ENCODE measurements around the gene LHFPL4.
"Not testable (repeated sequence)": the region's sequence is repeated elsewhere in the genome, so short reads cannot be mapped to it uniquely, and the experiment has no call there.

LHFPL4 gene

DNA sequence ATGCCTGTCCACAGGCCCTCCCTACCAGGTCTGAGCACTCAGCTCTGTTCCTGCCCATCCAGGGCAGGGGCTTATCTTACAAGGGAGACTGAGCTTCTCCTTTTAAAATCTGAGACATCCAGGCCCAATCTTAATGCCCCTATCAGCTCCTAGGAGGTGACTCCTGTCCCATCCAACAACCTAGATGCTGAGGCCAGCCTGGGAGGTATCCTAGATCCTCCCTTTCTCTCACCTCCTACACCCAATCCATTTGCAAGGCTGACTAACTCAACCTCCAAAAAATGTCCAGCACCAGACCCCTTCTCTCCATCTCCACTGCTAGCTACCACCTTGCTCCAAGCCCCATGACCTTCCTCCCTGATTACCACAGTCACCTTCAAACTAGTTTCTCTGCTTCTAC is 17.4 kb downstream of the LHFPL4 start:
- no peak for DNase-seq (ENCODE audit: low spot score)

DNA sequence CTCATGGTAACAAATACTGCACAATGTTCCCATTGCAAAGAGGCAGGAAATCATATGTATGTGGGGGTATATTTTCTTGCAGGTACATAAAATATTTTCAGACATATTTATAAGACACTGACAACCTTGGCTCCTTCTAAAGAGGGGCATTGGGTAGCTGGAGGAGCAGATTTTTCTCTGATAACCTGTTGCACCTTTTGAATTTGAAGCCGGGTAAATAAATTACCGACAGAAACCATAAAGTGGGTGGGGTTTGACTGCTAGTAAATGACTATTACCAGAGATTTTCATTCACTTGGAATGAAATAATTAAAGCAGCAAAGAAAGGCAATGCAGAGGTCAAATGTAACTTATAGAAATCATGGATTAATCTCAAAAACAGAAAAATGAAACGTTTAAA is 19.2 kb downstream of the LHFPL4 start:
- no peak for DNase-seq (ENCODE audit: low spot score)

DNA sequence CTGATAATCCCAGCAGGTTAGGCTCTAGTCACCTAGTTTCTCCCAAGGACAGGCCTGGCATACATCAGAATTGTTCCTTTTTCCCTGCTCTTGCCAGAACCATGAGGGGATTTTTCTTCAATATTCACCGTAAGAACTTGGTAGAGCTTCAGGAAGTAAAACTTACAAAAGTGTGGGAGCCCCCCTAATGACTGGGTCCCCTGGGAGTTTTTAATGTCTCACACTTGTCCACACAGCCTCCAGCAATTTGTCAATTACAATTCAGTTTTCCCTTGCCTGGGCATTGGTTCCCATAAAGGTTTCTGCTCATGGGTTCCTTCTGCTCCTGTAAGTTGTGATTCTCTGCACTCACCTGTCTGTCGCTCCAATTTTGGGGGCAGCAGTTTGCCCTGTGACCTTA is 28.5 kb downstream of the LHFPL4 start:
- no peak for DNase-seq (ENCODE audit: low spot score)

GRCh38 chr3:9514956-9515355 is 38.7 kb downstream of the LHFPL4 start:
- no peak for DNase-seq (ENCODE audit: low spot score)

DNA sequence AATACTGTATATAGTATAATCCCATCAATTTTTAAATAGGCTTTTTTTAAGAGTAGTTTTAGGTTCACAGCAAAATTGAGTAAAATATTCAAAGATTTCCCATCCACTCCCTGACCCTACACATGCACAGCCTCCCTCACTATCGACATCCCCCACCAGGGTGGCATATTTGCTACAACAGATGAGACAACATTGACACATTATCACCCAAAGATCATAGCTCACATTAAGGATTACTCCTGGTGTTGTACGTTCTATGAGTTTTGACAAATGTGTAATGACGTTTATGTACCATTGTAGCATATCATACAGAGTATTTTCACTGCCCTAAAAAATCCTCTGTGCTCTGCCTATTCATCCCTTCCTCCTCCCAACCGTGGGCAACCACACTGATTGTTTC is 39.3 kb downstream of the LHFPL4 start:
- no peak for DNase-seq (ENCODE audit: low spot score)

GRCh38 chr3:9512456-9513045 is 41.1 kb downstream of the LHFPL4 start:
- DNase-seq (ENCODE audit: low spot score) = no peak

DNA sequence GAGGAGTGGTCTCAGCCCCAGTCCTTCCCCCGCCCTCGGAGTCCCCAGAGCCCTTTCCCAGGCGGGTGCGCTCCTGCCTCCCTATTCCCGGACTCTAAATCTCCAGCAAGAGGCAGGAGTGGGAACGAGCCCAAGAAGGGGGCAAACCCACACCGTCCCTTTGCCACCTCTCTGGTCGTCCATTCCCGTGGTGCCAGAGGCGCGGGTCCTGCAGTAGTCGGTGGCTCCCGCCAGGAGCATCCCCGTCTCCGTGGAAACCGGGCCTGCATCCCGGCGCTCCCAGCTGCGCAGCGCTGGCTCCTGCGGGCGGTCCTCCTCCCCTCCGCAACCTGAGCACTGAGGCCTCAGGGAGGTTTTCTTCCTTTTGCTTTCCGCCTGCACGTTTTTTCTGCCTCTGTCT is 44.8 kb downstream of the LHFPL4 start:
- no peak for DNase-seq (ENCODE audit: low spot score)

DNA sequence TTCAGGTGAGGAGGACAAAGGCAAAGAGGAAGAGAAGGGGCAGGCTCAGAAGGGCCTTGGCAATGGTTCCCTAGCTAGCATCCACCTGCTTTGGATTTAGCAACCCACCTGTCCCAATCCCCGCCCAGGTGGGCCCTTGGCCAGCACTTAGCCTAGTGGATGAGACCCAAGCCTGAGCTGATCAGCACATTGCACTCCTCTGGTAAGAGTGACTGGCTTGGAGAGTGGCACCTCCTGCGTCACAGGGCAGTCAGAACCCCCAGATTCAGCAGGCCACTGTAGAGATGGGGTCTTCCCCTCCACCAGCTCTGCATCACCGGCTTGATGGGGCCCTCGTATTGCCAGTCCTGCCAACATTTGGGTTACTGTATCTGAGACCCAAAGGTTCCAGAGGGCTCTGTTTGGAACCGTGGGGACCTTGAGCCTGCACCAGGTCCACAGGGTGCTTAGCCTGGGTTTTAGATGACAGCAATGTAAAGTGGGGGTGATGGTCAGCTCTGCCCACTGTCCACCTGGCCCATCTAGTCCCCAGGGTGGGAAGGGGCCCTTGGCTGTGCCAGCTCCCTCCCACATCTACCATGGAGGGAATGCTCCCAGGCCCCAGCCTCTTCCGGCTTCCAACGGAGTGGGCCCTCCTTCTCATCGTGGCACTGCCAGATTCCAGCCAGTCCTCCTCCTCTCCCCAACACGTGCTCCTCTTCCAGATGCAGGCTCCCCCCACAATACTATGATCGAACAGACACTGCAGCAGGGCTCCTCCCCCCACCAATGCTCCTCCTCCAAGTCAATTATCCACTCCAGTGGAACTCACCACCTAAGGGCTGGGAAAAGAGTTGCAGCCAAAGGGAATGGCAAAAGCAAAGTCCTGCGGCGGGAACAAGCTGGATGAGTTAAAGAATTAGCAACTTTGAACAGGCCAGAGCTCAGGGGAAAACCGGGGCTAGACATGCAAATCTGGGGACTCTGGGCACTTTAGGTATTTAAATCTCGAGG is 45.7 kb downstream of the LHFPL4 start:
- no peak for DNase-seq (ENCODE audit: low spot score)

DNA sequence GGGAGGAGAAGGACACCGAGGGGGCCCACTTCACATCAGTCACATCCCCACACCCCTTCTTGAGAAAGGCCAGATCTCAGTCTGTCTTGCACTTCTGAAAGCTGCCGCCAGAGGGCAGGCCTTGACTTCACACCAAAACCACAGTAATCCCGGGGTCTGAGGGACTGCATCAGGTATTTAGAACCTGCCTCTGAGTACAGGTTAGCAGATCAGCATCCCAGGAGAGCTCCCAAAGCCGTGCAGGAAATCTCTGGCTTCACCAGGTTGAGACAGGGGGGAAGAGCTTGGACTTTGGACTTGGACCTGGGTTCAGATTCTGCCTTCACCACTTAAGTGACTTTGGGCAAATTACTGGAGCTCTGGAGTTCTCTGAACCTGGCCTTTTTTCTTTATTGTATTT is 50.3 kb downstream of the LHFPL4 start:
- DNase-seq (ENCODE audit: low spot score) = peak; percentile 70

DNA sequence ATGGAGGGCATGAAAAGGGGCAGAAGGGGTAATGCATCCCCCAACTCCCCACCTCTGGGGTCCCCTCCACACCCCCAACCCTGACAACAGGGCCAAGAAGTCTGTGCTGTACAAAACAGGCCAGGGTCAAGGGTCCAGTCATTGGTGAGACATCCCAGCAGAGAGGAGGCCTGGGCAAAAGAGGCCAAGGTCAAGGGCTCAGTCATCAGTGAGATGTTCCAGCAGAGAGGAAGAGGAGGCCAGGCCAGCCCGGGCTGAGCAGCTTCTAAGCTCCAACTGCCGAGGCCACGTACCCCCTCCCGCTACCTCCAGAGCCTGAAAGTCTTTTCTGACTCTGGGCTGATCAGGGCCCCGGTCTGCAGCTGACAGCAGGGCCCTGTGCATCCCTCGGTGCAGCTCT is 52.4 kb downstream of the LHFPL4 start:
- DNase-seq (ENCODE audit: low spot score) = no peak

DNA sequence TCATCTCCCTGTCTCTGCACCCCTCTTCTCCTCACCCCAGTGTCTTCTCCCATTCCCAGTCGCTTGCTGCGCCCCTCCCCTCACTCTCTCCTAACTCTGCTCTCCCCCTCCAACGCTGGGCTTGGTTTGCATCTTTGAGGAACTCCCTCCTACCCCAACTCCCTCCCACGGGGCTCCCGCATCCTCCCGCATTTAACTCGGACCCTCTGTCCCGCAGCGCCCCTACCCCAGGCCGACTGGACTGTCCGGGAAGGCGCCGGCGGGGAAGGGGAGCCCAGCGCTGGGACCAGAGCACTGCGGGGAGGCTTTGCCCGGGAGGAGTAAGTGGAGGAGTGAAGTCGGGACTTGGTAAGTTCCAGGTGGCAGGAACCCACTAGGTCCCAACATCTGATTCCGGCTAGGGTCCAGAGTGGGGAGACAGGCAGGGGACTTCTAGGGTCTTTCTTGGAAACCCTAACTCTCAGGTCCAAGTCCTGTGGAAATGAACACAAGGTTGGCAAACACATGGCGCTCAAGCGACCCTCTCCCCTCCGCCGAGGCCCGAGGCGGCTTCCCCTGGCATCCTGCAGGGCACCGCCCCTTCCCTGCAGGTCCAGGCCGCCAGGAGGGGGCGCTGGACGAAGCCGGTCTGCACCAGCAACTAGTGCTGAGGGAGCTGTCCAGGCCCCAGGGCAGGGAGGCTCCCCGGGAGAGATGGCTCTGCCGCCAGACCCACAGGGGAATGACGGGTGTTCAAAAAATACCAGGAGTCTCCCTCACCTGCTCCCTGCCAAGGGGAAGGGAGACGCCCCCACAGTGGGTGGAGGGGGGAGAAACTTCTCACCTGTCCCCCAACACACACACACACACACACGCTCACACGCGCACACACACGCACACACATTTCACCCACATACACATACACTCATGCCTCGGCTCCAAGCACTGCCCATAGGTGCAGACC is 53.2 kb downstream of the LHFPL4 start:
- peak; percentile 91 for DNase-seq (ENCODE audit: low spot score)

DNA sequence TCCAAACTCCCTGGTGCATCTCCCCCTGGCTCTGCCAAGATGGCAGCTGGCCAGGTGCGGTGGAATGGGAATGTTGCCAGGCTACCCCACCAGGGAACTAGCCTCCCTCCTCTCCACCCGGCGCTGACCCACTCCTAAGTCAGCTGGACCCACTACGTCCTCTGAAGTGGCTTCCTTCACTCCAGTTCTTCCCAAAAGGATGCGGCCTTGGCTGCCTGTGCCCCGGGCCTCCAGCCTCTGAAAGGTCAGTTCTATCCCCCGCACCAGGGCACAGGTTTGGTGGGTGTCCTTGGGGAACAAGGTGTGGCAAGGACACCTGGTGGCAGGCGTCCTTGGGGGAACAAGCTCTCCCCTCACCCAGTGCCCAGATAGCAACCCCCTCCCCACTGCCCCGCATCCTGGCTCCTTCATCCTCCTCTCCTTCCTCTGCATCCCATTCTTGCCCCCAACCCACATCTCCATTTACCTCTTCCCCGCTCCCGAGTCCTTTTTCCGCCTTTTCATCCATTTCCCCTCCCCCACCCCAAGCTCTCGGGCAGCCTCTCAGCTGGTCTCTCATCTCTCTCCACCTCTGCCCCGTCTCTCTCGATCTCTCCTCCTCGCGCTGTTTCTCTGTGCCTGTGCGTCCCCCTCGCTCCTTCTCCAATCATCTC is 54.0 kb downstream of the LHFPL4 start:
- no peak for DNase-seq (ENCODE audit: low spot score)

- DNase-seq (ENCODE audit: low spot score) = no peak
Observed at GRCh38 chr3:9498781-9499180, 54.8 kb downstream of the LHFPL4 start.

- DNase-seq (ENCODE audit: low spot score) = no peak
Observed at GRCh38 chr3:9497821-9498565, 55.6 kb downstream of the LHFPL4 start.

DNA sequence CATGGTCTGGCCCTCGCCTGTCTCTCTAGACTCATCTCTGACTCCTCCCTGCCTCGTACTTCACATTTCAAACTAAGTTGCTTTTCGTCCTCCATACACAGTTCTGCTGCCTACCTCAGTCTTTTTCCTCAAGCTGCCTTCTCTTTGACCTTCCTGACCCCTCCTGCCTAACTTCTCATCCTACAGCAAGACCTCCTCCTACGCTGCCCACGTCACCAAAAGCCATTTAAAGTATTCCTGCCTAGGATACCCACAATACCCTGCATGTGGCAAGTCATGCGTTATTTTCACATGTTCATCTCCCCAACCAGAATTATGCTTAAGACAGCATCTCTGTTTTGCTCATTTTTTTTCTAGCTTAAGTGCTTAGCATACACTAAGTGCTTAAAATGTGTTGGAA is 56.7 kb downstream of the LHFPL4 start:
- DNase-seq (ENCODE audit: low spot score) = no peak

GRCh38 chr3:9494036-9494435 is 59.6 kb downstream of the LHFPL4 start:
- DNase-seq (ENCODE audit: low spot score) = not testable (repeated sequence)

DNA sequence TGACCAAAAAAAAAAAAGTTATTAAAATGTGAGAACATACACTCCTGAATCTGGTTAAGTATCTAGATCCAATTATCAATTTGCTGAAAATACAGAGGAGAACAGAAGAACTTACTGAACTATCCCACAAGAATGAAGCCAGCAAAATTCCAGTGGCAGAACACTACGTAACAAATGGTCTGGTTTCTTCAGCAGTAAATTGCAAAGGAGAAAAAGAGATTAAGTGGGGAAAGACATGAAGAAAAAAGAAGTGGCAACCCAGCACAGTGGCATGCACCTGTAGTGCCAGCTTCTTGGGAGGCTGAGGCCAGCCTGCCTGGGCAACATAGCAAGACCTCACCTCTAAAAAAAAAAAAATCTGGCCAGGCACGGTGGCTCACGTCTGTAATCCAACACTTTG is 62.1 kb downstream of the LHFPL4 start:
- DNase-seq (ENCODE audit: low spot score) = no peak

- no peak for DNase-seq (ENCODE audit: low spot score)
Observed at GRCh38 chr3:9485248-9485647, 68.4 kb downstream of the LHFPL4 start.

DNA sequence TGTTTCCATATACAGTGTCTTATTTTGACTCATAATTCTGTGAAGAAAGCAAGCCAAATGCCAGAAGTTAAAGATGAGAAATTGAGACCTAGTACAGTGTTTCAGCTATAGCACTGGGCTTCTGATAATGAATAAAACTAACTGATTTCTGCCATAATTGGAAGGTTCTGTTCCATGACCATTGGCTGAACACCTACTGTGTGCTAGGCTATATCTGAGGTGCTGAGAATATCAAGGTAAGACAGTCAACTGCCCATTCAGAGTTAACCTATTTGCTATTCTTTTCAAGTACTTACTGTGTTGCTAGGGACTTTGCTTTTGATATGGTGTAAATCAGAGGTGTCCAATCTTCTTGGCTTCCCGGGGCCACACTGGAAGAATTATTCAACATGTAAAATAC is 73.4 kb downstream of the LHFPL4 start:
- DNase-seq (ENCODE audit: low spot score) = no peak

GRCh38 chr3:9476935-9477334 is 76.7 kb downstream of the LHFPL4 start:
- DNase-seq (ENCODE audit: low spot score) = no peak

DNA sequence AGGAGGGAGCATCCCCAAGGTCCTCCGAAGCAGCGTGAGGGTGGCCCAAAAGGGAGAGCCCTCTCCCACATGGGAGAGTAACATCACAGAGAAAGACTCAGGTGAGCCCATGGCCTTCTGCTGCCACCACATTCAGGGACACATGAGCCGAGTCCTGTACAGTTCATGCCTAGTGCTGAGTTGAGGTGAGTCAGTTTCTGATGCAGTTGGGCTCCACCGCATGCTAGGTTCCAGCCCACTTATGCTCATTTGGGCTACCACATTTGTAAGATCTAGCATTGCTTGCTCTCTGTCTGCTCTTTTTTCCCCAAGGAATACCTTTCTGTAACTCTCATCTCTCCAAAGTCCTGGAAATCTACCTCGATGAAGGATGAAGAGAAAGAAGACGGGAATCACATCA is 79.1 kb downstream of the LHFPL4 start:
- no peak for DNase-seq (ENCODE audit: low spot score)

Data from AG20443 (cell line).